HuH-7.5 (cell line): Measurements from ENCODE around the gene FMNL1.
A peak's percentile ranks its signal among the peaks of the same experiment; 100 is the strongest.
"Not testable (repeated sequence)": the region's sequence is repeated elsewhere in the genome, so short reads cannot be mapped to it uniquely, and the experiment has no call there.

Experiments
- DNase-seq: peaks from one replicate; pipeline ENCODE4 v3.0.0; 2011; ENCODE audit warnings: low spot score

The FMNL1 gene

DNA sequence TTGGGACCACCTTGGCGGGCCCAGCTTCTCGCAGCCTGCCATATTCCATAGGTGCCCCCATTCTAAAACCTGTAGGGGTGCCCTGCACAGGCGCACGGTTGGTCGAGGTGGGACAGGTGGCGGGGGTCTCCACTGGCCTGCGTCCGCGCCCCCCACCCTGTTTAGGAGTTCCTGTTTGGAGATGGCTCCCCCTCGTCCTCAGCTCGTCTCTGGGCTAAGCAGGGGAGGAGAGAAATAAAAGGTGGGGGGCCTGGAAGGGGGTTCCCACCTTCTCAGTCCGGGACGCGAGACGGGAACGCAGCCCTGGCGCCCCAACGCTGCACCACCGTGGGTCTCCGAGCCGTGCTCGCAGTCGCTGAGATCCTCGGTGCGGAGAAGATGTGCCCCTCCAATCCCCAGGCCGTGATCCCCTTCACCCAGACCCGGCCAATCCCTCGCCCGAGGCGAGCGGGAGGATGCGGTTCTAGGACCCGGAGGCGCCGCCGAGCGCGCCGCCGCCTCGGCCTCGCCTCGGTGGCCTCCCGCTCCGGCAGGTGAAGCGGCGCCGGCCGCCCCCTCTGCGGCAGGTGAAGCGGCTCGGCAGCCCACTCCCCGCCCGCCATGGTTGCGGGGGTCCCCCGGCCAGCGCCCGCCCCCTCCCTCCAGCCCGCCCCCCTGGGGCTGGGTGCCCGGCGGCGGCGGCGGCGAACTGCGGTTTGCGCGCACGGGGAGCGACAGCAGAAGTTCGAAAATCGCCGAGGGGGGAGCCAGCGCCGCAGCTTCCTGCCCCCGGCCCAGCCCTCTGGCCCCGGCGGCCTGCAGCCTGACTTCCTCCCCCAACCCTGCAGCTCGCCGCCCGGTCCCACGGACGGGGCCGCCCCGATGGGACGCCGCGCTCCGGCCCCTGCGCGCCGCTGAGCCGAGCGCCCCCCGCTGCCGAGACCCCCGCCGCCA, at the start of gene FMNL1:
FMNL1 (plus strand) TSS at position 805 of the 933 bp plus-strand sequence. CDS start 240 bp downstream, outside the sequence.
- peak; percentile 36 for DNase-seq

- no peak for DNase-seq
Measured at GRCh38 chr17:45172232-45172540, 49.5 kb upstream of the FMNL1 start.

- no peak for DNase-seq
Measured at GRCh38 chr17:45172541-45173286, 49.0 kb upstream of the FMNL1 start.

- DNase-seq = no peak
Measured at GRCh38 chr17:45175759-45176115, 45.9 kb upstream of the FMNL1 start.

GRCh38 chr17:45177563-45177962, 44.1 kb upstream of the FMNL1 start:
- no peak for DNase-seq

GRCh38 chr17:45184144-45184543, 37.5 kb upstream of the FMNL1 start:
- DNase-seq = no peak

DNA sequence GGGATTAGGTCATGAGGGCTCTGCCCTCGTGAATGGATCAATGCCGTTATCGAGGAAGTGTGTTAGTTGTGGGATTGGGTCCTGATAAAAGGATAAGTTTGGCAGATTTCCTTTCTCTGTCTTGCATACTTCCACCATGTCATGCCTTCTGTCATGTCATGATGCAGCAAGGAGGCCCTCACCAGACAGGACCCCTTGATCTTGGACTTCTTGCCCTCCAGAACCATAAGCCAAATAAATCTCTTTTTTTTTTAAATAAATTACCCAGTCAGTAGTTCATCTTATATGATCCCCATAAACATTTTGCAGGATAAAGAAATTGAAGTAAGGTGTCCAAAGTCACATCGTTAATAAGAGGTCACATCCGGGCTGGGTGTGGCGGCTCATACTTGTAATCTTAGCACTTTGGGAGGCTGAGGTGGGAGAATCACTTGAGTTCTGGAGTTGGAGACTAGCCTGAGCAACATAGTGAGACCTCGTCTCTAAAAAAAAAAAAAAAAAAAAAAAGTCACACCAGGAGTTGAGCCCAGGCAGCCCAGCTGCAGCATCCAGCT, 34.8 kb upstream of the FMNL1 start:
- DNase-seq = no peak

DNA sequence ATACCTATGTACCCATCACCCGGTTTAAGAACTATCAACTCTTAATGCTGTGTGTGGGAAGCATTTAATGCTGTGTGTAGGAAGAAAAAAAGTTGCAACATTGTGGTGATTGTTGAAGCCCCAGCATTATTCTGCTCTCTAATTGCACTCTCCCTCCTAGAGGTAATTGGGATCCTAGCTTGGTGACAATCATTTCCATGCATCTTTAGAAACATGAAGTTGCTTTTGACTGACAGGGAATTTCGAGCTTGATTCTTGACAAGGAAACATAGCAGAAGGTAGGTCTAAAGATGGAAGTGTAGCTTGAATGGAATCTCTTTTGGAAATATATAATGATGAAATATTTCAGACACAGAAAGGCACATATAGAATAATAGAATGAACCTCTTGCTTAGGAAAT, 32.7 kb upstream of the FMNL1 start:
- DNase-seq = no peak

- DNase-seq = no peak
Measured at GRCh38 chr17:45190503-45191255, 31.0 kb upstream of the FMNL1 start.

DNA sequence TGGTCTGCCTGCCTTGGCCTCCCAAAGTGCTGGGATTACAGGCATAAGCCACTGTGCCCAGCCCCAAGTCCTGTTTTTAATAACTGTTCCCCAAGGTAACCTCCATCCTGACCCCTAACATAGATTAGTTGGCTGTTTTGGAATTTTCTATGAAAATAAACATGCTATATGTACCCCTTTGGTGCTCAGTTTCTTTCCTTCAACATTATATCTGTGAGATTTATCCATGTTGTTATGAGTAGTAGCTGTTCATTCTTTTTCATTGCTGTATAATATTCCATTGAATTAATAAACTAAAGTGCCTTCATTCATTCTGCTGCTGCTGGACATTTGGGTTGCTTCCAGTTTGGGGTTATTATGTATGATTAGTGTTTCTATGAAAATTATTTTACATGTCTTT, 26.3 kb upstream of the FMNL1 start:
- no peak for DNase-seq

GRCh38 chr17:45197108-45197507, 24.6 kb upstream of the FMNL1 start:
- DNase-seq = no peak

- peak; percentile 54 for DNase-seq
Measured at GRCh38 chr17:45197555-45198334, 23.9 kb upstream of the FMNL1 start.

GRCh38 chr17:45200701-45201100, 21.0 kb upstream of the FMNL1 start:
- DNase-seq = no peak

- DNase-seq = no peak
Measured at GRCh38 chr17:45201457-45201856, 20.2 kb upstream of the FMNL1 start.

DNA sequence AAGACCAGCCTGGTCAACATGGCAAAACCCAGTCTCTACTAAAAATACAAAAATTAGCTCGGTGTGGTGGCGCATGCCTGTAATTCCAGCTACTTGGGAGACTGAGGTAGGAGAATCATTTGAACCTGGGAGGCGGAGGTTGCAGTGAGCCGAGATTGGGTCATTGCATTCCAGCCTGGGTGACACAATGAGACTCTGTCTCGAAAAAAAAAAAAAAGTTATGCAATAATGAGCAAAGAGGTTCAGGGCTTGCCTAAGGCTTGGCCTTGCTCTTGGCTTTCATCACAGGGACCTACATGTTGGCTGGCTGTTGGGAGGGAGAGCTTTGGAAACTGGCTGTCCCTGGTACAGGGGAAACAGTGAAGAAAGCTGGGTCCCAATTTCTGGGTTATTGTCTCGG, 19.8 kb upstream of the FMNL1 start:
- DNase-seq = not testable (repeated sequence)

- DNase-seq = peak; percentile 83
Measured at GRCh38 chr17:45218895-45219661, 2.6 kb upstream of the FMNL1 start.

GRCh38 chr17:45220079-45220478, 1.6 kb upstream of the FMNL1 start:
- DNase-seq = peak; percentile 3

DNA sequence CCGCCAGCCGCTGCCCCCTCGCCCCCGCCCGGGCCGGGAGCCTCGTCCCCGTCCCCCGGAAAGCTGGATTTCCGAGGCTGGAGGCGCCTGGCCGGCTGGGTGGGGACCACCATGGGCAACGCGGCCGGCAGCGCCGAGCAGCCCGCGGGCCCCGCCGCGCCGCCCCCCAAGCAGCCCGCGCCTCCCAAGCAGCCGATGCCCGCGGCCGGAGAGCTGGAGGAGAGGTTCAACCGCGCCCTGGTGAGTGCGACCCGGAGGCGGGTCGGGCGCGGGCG, 266 bp downstream of the FMNL1 start:
- no peak for DNase-seq

GRCh38 chr17:45222289-45222995, 757 bp downstream of the FMNL1 start:
- peak; percentile 11 for DNase-seq

- DNase-seq = peak; percentile 36
Measured at GRCh38 chr17:45222996-45223538, 1.4 kb downstream of the FMNL1 start.
